ENCODE measurements around the gene C1GALT1C1L. TPM values are rescaled to one million over a fixed set of nuclear protein-coding genes. Genes with fewer than 3 reads are reported as not detected.

Gene C1GALT1C1L
- total and polyA plus RNA-seq, 2 of the 4 experiments (the other 2 are of a cell fraction), result 0.36 to 0.63 TPM

Other genes with a start within 250 kb of the C1GALT1C1L start
- 21.3 and 22.8 TPM in 2 replicates for gene THADA, start 80.4 kb downstream of the C1GALT1C1L start, total RNA-seq (2012; rRNA removed)
- gene THADA, start 80.4 kb downstream of the C1GALT1C1L start, polyA plus RNA-seq (2012; rRNA removed), result 10.5 and 13.5 TPM in 2 replicates
- 1.7 and 2.0 TPM in 2 replicates for gene PLEKHH2, start 39.2 kb downstream of the C1GALT1C1L start, total RNA-seq (2012; rRNA removed)
- gene PLEKHH2, start 39.2 kb downstream of the C1GALT1C1L start, polyA plus RNA-seq (2012; rRNA removed), result 2.6 and 3.3 TPM in 2 replicates
- gene DYNC2LI1, start 97.6 kb upstream of the C1GALT1C1L start, total RNA-seq (2012; rRNA removed), result 5.2 and 11.7 TPM in 2 replicates
- 8.1 and 10.4 TPM in 2 replicates for gene DYNC2LI1, start 97.6 kb upstream of the C1GALT1C1L start, polyA plus RNA-seq (2012; rRNA removed)
- gene ABCG5, start 162.4 kb upstream of the C1GALT1C1L start, total RNA-seq (2012; rRNA removed), result not detected in 2 replicates
- not detected in 2 replicates for gene ABCG5, start 162.4 kb upstream of the C1GALT1C1L start, polyA plus RNA-seq (2012; rRNA removed)
- not detected in 2 replicates for gene ABCG8, start 162.5 kb upstream of the C1GALT1C1L start, total RNA-seq (2012; rRNA removed)
- gene ABCG8, start 162.5 kb upstream of the C1GALT1C1L start, polyA plus RNA-seq (2012; rRNA removed), result not detected in 2 replicates

Measured in IMR-90 (cell line).